Bone marrow (tissue), 2 donors: Measurements from ENCODE around the gene ALG1L2.
A peak's percentile ranks its signal among the peaks of the same experiment; 100 is the strongest.
"Not testable (repeated sequence)": the region's sequence is repeated elsewhere in the genome, so short reads cannot be mapped to it uniquely, and the experiment has no call there.

ENCODE experiments used
- DNase-seq, 2 donors: peaks; one replicate each; lab custom pipeline; 2025; lab: John Stamatoyannopoulos, UW

ALG1L2 gene

DNA sequence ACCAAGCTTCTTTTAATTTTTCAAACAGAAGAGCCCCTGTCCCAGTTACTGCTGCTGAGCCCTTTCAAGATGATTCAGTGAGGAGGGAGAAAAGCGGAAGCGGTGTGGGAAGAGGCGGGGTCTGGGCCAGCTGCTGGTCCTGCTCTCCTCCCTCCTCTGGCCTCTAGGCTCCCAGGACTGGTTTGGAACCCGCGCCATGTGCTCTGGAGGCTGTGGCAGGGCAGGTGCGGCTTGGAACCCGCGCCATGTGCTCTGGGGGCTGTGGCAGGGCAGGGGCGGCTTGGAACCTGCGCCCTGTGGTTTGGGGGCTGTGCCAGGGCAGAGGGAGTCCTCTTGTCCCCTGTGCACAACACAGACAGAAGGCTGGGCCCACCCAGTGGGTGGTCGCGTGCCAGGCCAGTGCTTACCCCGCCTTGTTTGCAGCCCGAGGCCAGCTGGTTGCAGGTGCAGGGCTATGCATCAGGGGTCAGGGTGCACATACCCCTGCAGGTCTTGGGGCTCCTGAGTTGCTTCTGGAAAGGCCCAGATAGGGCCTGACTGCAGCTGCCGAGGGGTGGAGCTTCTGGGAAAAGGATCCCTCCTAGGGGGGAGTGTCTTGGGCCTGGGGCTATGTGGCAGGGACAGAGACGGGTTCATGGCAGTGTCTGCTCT lies 12.2 kb downstream of the ALG1L2 start:
- peak in 1 of 2 donors; percentile 83 for DNase-seq

DNA sequence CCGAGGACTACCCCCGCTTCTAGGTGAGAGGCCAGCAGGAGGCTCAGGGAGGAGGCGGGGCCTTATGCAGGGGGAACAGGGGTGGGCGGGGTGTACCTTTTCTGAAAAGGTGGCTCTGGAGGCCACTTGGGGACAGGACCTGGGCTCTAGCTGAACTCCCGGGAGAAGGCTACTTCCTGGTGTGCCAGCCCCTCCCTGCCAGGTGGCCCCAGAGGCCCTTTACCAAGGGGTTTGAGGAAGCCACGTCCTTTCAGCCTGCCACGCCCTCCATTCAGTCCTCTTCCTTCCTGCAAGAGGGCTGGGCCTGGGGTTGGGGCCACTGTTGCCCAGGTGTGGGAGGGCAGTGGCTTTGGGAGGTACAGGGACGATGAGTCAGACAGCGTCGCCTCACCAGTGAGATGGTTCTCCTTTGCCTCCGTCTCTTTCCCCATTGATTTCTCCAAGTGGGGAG lies 12.9 kb downstream of the ALG1L2 start:
- DNase-seq = not testable (repeated sequence)

GRCh38 chr3:130095858-130096257 lies 14.2 kb downstream of the ALG1L2 start:
- DNase-seq = not testable (repeated sequence)

DNA sequence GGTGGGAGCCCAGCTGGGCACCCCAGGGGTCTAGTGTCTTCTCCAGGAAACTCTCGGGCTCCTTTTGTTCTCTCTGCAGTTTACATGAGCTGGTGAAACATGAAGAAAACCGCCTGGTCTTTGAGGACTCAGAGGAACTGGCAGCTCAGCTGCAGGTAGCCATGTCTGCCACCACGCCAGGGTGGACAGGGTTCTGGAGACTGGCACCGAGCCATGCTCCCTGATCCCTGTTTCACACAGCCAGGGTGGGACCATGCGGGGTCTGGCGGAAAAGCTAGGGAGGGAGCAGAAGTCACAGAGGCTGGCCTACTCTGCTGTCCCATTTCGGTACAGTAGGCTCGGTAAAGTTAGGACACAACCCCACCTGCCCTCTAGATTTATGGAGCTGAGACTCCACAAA lies 15.5 kb downstream of the ALG1L2 start:
- not testable (repeated sequence) for DNase-seq

- DNase-seq = not testable (repeated sequence)
Measured at GRCh38 chr3:130097690-130098638, 16.3 kb downstream of the ALG1L2 start.

GRCh38 chr3:130098639-130099385 lies 17.2 kb downstream of the ALG1L2 start:
- not testable (repeated sequence) for DNase-seq

DNA sequence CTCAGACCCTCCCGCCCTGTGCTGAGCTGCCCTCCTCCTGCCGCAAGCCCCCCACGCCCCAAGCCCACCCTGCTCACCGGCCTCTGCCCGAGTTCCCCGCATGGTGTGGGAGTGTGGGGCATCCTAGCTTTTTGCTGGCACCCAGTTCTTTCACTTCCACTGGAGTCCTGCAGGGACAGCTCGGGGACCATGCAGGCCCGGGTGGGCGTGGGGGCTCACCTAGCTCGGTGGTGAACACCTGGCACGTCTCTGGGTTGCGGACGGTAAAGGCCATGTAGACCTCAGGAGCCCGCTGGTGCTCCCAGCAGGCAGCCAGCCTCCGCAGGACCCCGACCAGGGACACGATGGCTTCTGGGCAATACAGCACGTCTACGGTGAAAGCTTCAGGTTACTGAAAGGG lies 20.9 kb downstream of the ALG1L2 start:
- not testable (repeated sequence) for DNase-seq

DNA sequence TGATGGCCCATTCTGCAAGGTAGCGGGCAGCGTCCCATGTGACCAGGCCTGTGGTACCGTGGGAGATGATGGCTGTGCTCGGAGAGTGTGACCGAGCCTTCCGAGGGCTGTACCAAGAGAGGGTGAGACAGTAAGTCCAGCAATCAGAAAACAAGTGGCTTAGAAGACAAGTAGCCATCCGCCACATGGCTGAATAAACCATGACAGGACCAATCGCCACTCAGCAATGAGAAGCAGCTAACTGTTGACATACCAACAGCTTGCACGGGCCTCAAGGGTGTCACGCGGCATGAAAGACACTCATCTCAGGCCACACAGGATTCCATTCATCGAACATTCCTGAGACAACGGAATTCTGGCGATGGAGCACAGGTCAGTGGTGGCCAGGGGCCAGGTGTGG lies 22.6 kb downstream of the ALG1L2 start:
- DNase-seq = not testable (repeated sequence)

DNA sequence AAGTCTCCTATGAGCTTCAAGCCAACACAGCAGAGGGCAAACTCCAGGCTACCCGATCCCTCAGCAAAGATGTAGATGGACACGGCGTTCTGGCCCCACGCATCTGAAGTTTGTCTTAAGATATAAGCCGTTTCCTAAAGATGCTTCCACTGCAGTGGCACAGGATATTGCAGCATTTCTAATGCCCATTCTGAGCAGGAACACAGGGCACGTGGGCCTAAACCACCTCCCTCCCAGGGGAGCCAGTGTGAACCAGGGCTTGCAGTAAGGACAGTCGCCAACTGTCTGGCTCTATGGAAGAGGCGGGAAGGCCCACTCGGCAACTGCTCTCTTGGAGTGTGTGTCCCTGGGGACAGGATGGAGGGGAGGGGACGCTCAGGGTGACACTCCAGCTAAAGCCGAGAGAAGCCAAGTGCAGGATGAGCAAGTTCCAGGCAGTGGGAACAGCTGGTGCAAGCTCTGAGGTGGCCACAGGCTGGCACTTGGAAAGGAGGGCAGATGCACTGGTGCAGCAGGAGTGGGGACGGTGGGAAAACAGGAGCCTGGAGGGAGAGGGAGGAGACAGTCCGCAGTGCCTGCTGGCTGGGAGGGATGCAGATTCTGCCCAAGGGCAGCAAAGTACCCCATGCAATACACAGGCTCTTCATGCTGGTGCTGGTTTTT lies 25.8 kb downstream of the ALG1L2 start:
- DNase-seq = not testable (repeated sequence)

DNA sequence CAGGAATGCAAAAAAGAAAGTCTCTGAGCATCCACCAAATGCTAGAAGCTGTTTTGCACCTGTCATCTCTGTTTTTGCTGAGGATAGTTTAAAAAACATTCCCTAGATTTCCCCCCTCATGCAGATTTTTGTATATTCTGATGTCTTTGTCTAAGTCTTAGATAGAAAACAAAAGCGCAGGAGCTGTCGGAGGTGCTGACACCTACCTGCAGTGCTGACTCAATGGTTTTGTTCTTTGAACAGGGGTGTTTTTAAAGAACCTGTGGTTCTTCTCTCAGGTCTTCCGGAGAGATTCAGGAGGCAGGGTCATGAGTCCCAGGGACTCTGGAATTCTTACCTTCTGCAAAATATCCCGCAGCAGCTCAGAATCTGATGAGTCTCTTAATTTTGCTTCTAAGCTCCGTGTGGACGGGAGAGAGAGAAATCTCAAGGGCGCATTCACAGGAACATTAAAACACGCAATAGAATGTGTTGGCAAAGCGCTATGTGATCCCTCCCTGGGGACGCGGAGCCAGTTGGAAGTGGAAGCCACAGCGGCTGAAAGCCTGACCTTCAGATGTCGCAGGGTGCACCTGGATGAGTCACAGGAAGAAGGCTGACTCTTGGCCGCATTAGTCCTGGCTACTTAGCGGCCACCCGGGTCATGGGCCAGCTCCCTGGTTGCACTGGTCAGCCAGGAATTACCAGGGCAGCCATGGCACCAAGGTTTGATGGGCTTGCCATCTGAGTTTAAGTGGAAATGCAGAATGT lies 27.4 kb downstream of the ALG1L2 start:
- not testable (repeated sequence) for DNase-seq

DNA sequence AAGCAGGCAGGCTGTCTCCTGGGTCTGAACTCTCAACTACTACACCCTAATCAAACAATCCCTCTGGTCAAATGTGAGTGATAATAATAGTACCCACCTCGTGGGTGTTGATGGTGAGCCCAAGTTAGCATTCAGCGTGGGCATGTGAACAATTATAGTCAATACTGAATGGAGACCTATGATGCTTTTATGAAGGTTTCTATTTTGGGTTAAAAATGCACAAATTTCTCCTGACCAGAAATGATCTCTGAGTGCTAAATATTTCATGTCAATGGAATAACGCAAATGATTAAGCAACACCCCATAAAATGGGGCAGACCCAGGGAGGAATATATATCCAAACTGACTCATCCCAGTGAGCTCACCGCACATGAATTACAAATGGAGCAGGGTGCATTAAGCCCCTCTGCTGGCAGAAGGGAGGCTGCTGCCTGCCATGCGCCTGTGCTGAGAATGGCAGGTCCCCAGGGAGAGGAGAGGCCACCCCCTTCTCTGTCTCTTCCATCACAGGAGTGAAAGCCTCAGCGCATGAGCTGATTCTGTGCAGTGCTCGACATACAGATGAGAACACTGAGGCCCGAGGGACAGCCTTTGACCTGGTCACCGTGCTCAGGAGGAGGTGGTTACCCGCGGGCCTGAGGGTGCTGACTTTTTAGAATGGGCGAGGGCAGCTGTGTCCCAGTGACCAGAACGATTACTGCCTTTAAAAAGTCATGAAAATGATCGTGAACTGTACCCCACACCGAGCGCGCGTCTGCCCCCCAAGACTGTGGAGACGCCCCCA lies 28.9 kb downstream of the ALG1L2 start:
- DNase-seq = peak in 1 of 2 donors; percentile 15

DNA sequence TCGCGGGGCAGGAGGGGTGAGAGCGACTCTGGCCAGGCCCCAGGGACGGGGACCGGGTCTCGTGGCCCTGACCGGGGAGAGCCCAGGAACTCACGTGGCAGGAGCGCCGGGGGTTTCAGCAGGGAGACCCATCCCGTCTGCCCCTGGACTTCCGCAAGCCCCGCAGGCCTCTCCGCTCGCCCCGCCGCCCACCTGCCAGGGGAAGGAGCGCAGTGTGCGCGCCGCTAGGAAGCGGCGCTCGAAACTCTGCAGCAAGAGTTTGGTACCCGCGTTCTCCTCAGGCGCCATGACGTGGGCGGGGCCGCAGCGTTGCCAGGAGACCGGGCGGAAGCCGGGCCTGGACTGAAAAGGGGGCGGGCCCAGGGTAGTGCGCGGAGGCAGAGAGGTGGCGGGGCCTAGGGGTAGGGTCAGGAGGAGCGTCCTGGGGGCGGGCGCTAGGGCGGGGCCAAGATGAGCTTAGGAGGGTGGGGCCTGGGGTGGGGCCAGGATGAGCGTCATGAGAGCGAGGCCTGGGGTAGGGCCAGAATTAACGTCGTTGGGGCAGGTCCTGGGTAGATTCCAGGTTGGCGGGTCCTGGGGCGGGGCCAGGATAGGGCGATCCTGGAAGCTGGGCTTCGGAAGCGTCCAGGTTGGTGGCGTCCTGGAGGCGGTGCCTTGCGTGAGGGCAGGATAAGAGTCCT lies 29.7 kb downstream of the ALG1L2 start:
- peak; percentile 96 for DNase-seq

DNA sequence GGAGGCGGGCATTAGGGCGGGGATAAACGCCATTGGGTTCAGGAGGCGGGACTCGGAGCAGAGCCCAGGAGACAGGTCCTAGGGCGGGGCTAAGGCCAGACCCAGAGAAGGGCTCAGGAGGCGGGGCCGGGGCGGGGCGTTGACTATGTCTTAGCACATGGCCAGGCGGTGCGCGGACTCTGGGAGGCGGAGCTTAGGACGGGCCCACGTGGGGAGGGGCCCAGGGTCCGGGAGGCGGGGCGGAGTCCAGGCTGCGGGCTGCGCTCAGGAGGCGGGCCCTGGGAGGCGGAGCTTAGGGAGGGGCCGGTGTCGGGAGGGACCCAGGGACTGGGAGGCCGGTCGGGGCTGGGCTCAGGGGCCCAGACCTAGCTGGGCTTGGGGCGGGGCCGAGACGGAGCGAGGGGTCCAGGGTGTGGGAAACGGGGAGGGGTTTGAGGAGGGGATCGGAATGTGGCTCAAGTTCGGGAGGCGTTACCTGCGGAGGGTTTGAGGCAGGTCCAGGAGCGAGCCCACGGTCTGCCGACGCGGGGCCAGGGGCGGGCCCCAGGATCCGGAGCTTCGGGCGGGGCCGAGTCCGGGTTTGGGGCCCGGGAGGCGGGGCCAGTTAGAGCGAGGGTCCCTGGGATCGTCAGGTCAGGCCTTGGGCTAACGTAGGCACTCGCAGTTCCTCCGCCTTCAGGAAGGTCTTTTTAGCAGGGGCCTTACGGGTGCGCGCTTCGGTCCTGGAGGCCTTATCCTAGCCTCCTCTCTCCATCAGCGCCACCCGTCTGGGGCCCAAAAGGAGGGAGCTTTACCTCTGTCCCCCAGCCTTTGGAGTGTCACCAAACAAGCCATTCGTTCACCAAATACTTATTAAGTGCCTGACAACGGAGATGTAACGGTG lies 30.5 kb downstream of the ALG1L2 start:
- DNase-seq = peak; percentile 95 to 96

GRCh38 chr3:130112748-130113073 lies 31.1 kb downstream of the ALG1L2 start:
- not testable (repeated sequence) for DNase-seq

DNA sequence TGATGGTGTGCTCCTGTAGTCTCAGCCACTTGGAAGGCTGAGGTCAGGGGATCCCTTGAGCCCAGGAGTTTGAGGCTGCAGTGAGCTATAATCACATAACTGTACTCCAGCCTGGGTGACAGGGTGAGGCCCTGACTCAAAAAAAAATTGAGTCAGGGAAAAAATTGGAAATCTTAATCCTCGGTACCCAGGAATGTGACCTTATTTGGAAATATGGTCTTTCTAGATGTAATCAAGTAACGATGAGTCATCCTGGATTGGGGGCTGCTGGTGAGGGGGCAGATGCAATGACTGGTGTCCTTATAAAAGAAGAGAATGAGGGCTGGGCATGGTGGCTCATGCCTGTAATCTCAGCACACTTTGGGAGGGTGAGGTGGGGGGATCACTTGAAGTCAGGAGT lies 33.8 kb downstream of the ALG1L2 start:
- not testable (repeated sequence) for DNase-seq

- no peak for DNase-seq
Measured at GRCh38 chr3:130117933-130118332, 36.3 kb downstream of the ALG1L2 start.

GRCh38 chr3:130119824-130120223 lies 38.2 kb downstream of the ALG1L2 start:
- DNase-seq = not testable (repeated sequence)

GRCh38 chr3:130120291-130120690 lies 38.7 kb downstream of the ALG1L2 start:
- DNase-seq = not testable (repeated sequence)
